Pancreas (tissue), 10 donors: ENCODE results near the gene MCM8. TPM values are rescaled to one million over a fixed set of nuclear protein-coding genes. Genes with fewer than 3 reads are reported as not detected.

Source experiments
- ATAC-seq, 4 donors: fragments of 200-7000 bp; cut with Tn5 transposase; one replicate each; pipeline versions ENCODE4 v1.8.0 to v1.9.1; 2020; ENCODE audit warnings: mild to moderate bottlenecking in 4 of 4, moderate library complexity in 4 of 4
- DNase-seq, 6 donors: peaks; one replicate each; pipeline ENCODE4 v3.0.0-alpha.2; 2020
- FAIRE-seq: peaks from 2 replicates; lab custom pipeline; 2012; peaks lifted over from hg19 to GRCh38; lab: Jason Lieb, UNC
- H3K27ac ChIP-seq, 4 donors: fragments of 200-600 bp; sonication (generic); 1 replicate in 3 of 4; 2 replicates in 1 of 4; pipeline versions ENCODE4 v1.5.0 to v1.8.0; 2020
- H3K27me3 ChIP-seq, 4 donors: fragments of 200-600 bp; one replicate each; pipeline ENCODE4 v1.8.0; 2021
- H3K36me3 ChIP-seq, 3 donors: fragments of 200-600 bp; sonication (generic) in 1 of 3; one replicate each; pipeline versions ENCODE4 v1.5.0 to v1.8.0; 2020 to 2021
- H3K4me1 ChIP-seq, 3 donors: fragments of 200-600 bp; one replicate each; pipeline ENCODE4 v1.8.0; 2021
- H3K4me3 ChIP-seq, 4 donors: fragments of 200-600 bp; sonication (generic) in 2 of 4; one replicate each; pipeline versions ENCODE4 v1.5.0 to v1.8.0; 2020 to 2021
- H3K9me3 ChIP-seq, 4 donors: fragments of 200-600 bp; one replicate each; pipeline ENCODE4 v1.8.0; 2021
- WGBS, 2 donors: extraction: QIAGEN DNeasy Blood & Tissue Kit; methylation state at CpG; one replicate each; pipeline ENCODE4 v1.1.7; 2013; 5-methylcytosine and 5-hydroxymethylcytosine counted together
- intact Hi-C, 3 donors: fragments of 100-400 bp; cut with DNase I; formaldehyde crosslinking; loops; one replicate each; pipeline versions ENCODE4 v1.11.1 to v1.14.2; 2022
- polyA plus RNA-seq, 2 donors: library from polyadenylated mRNA; stranded (reverse); fragments of 200-250 nt; gene quantifications; one replicate each; pipeline ENCODE4 v1.2.3, GENCODE V29; 2013
- total RNA-seq, 6 donors: library from RNA; stranded (reverse); fragmentation: NEBNext Ultra II Directional in 4 of 6; extraction: Animal tissue kit (Norgen Biotek cat#: 25700) in 4 of 6; gene quantifications; one replicate each; pipeline versions ENCODE4 v1.2.1 to v1.2.4, GENCODE V29; 2021 to 2023
- TF ChIP-seq, protein P1 (sequence below), 4 donors: fragments of 200-600 bp; sonication (generic) in 3 of 4; IDR thresholded peaks; one replicate each; pipeline versions ENCODE4 v1.5.0 to v1.8.0; 2021; ENCODE audit warnings: antibody characterized with exemption in 4 of 4
- donor health status: healthy with polysubstance abuse.
- donor health status: DM: no; HTN: no; CAD: no; lungs with moderate emphysema.
- donor health status: DM: no; HTN: no; CAD: no.
- donor health status: control.
- donor health status: control.
- donor health status: Bipolar disorder and iron deficiency.
- donor health status: DM: yes; HTN: yes; CAD: no.
- donor health status: DM: no; HTN: no; CAD: no.
- donor health status: DM: no; HTN: no; CAD: no.
- donor health status: DM: yes; HTN: yes; CAD: no.

The MCM8 gene
- total and polyA plus RNA-seq, 8 donors: 1.3 to 3.2 (median 2.3) TPM

- WGBS, 2 donors: 57 to 63% methylated on average over 5 of the region's 5 CpGs
- Histone ChIP-seq H3K27ac (no peak overlapping the region), H3K36me3 (no peaks in the 10 kb centered on the region), H3K9me3 (no peaks in the 10 kb centered on the region), H3K27me3 (no peaks in the 10 kb centered on the region), H3K4me1 (no peaks in the 10 kb centered on the region), H3K4me3 (no peak overlapping the region)
- FAIRE-seq (no peak), DNase-seq (no peak), ATAC-seq (no peak)
- intact Hi-C loops: no loop called here
- TF ChIP-seq, protein P1, sequence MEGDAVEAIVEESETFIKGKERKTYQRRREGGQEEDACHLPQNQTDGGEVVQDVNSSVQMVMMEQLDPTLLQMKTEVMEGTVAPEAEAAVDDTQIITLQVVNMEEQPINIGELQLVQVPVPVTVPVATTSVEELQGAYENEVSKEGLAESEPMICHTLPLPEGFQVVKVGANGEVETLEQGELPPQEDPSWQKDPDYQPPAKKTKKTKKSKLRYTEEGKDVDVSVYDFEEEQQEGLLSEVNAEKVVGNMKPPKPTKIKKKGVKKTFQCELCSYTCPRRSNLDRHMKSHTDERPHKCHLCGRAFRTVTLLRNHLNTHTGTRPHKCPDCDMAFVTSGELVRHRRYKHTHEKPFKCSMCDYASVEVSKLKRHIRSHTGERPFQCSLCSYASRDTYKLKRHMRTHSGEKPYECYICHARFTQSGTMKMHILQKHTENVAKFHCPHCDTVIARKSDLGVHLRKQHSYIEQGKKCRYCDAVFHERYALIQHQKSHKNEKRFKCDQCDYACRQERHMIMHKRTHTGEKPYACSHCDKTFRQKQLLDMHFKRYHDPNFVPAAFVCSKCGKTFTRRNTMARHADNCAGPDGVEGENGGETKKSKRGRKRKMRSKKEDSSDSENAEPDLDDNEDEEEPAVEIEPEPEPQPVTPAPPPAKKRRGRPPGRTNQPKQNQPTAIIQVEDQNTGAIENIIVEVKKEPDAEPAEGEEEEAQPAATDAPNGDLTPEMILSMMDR (IDR thresholded peaks at IDR 0.05): no peak
These were observed 27.0 kb upstream of the MCM8 start for GRCh38 chr20:5923493-5923892.

GRCh38 chr20:5925551-5925950 lies 24.9 kb upstream of the MCM8 start:
- no peaks in the 10 kb centered on the region for H3K4me1 ChIP-seq
- TF ChIP-seq, protein P1 (IDR thresholded peaks at IDR 0.05): no peak
- ATAC-seq: no peak
- intact Hi-C loops: no loop called here
- H3K27me3 ChIP-seq: no peaks in the 10 kb centered on the region
- H3K4me3 ChIP-seq: no peak overlapping the region
- no peak overlapping the region for H3K27ac ChIP-seq
- H3K36me3 ChIP-seq: no peaks in the 10 kb centered on the region
- no peak for FAIRE-seq
- DNase-seq: no peak
- WGBS, 2 donors: 67 to 72% methylated on average over 3 of the region's 3 CpGs
- no peaks in the 10 kb centered on the region for H3K9me3 ChIP-seq

DNA sequence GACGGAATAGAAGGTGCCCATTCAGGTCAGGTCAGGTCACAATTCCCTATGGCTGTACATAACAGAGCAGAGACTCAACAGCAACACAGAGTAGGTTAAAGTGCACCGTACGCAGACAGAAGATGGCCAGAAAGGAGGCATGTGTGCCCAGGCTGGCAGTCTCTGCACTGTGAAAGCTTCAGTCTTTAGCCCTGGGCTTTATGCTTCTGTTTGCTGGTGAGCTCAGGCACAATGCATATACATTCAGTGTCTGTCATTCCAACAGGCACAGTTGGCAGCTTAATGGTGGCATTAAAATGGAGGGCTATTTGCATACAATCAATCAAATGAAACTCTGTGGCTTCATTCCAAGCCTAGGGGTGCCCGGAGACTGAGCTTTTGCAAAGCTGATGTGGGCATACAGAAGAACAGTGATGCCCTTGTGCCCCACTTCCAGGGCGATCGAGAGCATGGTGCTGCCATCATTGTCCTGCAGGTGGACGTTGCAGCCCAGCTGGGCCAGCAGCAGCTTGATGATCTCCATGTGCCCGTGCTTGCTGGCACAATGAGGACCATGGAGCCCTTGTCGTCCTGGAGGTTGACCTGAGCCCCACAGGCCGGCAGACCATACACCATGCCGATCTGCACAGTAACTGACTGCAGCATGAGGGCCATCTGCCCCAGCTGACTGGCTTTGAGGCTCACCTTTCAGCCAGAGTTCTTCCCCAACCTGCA lies 22.5 kb upstream of the MCM8 start:
- DNase-seq: no peak
- FAIRE-seq: no peak
- Histone ChIP-seq H3K4me3 (no peak overlapping the region), H3K27ac (no peak overlapping the region), H3K4me1 (no peaks in the 10 kb centered on the region), H3K9me3 (no peaks in the 10 kb centered on the region), H3K27me3 (no peaks in the 10 kb centered on the region), H3K36me3 (no peaks in the 10 kb centered on the region)
- ATAC-seq: no peak
- intact Hi-C loops: no loop called here
- TF ChIP-seq, protein P1 (IDR thresholded peaks at IDR 0.05): no peak
- 68 to 74% methylated on average over 11 of the region's 11 CpGs for WGBS, 2 donors

DNA sequence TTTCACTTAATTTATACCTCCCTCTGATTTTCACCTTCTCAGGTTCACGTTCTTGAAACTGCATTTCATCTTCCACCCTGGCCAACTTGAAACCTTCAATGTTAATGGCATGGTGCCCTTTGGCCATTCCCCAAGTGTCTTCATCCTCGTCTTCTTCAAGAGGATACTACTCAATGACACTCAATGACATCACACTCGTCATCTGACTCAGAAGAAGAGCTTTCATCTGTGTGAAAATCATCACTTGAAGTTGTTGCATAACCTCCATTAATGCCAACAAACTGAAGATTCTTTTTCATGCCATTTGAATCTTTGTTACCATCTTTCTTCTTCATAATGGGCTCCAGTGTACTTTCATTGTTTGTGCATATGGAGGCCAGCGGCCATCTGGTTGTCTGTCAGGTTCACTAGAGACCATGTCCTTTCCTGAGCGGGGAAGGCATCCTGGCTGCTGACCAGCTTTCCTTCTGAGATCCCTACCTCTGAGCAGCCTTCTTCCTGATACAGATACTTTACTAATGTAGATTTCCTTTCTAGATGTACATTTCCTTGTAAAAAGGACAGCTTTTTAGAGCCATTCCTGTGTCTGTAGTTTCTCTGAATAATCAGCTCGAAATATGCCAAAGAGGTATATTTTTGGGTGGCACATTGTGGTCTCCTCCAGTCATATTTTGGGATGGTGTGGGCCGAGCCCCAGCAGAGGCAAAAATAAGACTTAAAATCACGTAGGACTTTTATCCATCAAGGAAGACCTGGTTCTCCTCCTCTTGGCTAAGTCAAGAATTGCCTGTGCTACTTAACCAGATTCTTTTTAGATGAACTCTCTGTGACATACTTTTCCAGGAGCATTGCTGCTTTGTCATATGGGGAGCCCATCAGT lies 21.4 kb upstream of the MCM8 start:
- WGBS, 2 donors: 67 to 72% methylated on average over 8 of the region's 8 CpGs
- no peak for DNase-seq
- Histone ChIP-seq H3K36me3 (no peaks in the 10 kb centered on the region), H3K4me1 (no peaks in the 10 kb centered on the region), H3K9me3 (no peaks in the 10 kb centered on the region), H3K4me3 (no peak overlapping the region), H3K27me3 (no peaks in the 10 kb centered on the region), H3K27ac (no peak overlapping the region)
- no peak for ATAC-seq
- TF ChIP-seq, protein P1 (IDR thresholded peaks at IDR 0.05): no peak
- intact Hi-C loops: no loop called here
- FAIRE-seq: no peak
